NCI-H1417 (cell line): ENCODE results near the gene PLXNC1.
A peak's percentile ranks its signal among the peaks of the same experiment; 100 is the strongest.

Source experiments
- DNase-seq, 3 experiments: peaks; one replicate each; lab custom pipeline; 2025; lab: John Stamatoyannopoulos, UW

The PLXNC1 gene

DNA sequence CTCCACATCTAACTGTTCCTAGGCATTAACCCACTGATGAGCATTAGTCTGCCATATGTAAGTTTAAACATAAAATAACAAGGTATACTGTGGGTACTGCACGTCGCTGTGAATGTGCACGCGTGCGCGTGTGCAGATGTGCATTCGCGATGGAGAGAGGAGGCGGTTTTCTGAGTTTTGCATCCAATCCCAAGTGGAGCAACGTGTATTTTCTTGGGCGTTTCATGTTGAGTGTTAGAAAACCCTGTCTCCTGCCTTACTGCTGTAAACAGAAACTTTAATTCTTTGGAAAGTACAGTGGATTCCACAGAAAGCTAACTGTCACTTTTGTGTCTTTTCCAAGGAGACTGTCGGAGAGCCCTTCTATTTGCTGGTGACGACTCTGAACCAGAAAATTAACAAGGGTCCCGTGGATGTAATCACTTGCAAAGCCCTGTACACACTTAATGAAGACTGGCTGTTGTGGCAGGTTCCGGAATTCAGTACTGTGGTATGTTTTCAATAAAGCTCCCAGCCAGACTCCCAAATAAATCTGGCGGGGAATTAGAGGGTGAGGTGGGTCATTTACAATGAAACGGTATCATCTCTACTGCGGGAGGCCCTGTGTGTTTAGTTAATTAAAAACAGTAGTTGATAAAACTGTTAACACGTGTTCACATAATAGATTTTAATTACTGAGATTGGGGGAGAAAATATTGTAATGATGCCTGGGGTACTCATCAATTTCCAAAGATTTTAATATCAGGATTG, 116.5 kb downstream of the PLXNC1 start:
- DNase-seq: no peak

- DNase-seq: no peak
Observed at GRCh38 chr12:94265539-94265938, 117.2 kb downstream of the PLXNC1 start.

GRCh38 chr12:94265966-94266745, 117.8 kb downstream of the PLXNC1 start:
- DNase-seq: no peak

DNA sequence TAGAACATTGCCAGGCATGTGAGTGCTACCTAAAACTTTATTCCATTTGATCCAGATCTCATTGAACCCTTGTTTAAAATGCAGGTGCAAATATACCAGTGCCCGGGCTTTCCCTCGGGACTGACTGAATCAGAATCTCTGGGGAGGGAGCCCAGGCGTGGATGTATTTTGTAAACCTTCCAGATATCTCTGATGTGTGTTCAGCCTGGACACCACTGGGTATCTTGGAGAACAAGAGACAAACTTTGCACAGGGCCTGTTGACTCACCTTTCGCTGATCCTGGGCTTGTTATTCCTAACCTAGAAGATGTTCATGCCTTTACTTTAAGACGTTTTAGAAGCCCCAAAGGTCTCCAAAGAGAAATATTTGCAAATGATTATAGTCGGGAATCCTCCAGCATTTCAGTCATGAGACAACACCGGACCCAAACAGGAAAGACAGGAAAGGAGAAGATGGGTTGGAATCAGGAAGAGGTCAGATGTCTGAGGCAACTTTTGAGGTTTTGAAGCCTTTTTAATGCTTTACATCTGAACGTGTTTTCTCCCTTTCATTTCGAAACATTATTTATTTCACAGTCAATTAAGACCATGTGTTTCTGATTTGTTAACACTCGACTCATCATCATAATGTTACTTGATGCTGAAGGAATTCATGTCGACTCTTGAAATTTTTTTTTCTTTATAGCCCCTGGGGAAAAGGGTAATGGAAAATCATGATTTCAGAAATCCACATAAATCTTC, 118.6 kb downstream of the PLXNC1 start:
- no peak for DNase-seq

DNA sequence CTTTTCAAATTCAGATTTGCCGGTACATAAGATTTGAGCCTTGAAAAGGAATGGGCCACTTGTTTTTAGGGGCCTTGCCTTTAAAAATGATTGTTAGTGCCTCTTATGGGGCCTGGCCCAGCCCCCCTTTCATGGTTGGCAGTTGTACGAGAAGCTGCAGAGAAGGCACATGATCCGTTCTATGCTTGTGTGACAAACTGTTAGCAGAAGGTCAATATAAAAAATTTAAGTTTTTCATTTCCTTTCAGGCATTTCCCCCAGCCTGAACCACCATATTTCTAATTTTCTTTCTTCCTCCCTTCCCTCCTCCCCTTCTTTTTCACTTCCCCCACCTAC, 119.1 kb downstream of the PLXNC1 start:
- no peak for DNase-seq

- no peak for DNase-seq
Observed at GRCh38 chr12:94267921-94268471, 119.6 kb downstream of the PLXNC1 start.

DNA sequence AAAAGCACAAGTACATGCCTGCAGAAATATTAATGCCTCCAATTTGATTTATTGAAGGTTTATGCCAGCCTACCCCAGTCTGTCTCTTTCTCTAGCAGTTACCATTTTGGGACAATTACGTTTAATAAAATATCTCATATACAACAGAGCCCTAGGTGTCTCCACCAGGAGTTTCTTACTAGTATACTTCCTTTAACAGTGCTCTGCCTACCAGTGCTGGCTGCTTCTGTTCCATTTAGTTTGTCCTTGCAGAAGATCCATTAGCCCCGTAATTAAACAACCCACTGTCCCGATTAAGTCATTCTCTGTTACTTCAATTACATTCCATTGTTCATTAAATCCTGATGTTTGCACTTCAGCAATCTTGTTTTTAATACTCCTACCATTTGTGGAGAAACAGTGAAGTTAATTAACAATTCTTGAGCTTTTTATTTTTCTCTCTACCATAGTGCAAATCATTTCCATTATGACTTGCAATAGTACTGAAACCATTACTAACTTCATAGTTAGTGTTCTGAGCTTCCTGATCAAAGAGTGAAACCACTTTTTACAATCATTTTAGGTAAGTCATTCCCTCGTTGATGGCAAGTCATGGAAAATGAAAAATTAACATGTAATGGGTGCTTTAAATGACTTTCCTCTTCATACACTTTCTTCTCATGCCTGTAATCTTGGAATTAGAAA, 121.1 kb downstream of the PLXNC1 start:
- DNase-seq: no peak

DNA sequence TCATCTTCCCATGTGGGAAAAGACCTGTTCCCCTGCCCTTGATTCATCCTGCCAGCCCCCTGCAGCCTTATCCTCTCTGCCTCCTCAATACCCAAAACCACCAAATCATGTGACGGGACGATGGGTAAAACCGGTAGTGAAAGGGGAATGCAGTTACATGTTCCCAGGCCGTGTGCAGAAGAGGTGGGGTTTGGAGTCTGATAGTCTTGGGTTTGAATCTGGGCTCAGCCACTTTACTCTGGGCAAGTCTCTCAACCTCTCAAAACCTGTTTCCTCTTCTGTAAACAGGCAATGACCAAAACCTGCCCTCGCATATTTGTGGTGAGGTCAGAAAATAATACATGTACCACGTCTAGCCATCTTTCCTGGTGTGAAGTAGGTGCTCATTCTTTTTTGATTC, 123.0 kb downstream of the PLXNC1 start:
- DNase-seq: no peak

DNA sequence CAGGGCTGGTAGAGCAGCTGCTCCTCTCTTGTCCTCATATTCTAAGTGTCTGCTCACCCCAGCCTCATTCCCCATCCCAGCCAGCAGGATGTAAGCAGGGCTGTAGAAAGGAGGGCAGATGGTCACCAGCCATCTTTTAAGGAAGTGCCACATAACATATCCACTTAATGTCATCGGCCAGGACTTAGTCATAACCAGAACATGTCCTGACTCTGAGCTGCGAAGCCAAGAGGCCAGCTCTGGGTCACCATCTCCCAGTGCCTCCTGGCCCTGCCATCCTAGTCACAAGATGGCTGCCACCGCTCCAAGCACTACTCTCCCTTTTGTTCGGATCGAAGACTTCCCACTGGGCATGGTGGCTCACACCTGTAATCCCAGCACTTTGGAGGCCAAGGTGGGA, 123.9 kb downstream of the PLXNC1 start:
- DNase-seq: no peak

GRCh38 chr12:94273272-94273671, 124.9 kb downstream of the PLXNC1 start:
- DNase-seq: no peak

- DNase-seq: no peak
Observed at GRCh38 chr12:94276725-94277124, 128.3 kb downstream of the PLXNC1 start.

DNA sequence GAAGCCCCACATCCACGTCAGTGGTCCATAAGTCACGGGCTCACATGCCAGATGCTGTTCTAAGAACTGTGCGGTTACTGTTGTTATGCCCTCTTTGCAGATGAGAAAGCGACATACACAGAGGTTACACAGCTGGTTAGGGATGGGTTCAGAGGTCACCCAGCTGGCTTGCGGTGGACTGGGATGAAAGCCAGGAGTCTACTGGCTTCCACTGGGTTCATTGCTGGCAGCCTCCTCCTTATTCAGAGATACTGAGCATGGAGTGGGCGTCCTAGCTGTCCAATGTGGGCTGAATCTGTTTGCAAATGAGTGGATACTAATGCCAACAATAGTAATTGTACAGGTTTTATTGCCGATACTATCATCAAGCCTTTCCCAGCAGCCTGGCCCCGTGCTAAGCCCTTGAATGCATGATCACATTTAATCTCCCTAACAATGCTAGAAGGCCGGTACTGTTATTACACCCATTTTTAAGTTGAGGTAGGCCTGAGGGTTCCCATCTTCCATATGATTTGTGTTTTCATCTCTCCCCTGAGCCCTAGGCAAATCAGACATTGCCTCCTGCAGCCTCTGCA, 129.1 kb downstream of the PLXNC1 start:
- DNase-seq: no peak

- no peak for DNase-seq
Observed at GRCh38 chr12:94280063-94280462, 131.7 kb downstream of the PLXNC1 start.

GRCh38 chr12:94282675-94283074, 134.3 kb downstream of the PLXNC1 start:
- no peak for DNase-seq

DNA sequence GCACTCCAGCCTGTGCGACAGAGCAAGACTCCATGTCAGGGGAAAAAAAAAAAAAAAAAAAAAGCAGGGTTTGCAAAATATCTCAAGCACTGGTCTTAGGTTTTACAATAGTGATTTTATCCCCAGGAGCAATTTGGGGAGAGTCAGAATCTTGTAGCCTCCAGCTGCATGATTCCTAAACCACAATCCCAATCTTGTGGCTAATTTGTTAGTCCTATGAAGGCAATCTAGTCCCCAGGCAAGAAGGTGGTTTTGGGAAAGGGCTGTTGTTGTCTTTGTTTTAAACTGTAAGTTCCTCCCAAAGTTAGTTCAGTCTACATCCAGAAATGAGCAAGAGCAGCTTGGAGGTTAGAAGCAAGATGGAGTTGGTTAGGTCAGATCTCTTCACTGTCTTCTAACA, 135.7 kb downstream of the PLXNC1 start:
- DNase-seq: no peak

- no peak for DNase-seq
Observed at GRCh38 chr12:94284859-94285258, 136.5 kb downstream of the PLXNC1 start.

DNA sequence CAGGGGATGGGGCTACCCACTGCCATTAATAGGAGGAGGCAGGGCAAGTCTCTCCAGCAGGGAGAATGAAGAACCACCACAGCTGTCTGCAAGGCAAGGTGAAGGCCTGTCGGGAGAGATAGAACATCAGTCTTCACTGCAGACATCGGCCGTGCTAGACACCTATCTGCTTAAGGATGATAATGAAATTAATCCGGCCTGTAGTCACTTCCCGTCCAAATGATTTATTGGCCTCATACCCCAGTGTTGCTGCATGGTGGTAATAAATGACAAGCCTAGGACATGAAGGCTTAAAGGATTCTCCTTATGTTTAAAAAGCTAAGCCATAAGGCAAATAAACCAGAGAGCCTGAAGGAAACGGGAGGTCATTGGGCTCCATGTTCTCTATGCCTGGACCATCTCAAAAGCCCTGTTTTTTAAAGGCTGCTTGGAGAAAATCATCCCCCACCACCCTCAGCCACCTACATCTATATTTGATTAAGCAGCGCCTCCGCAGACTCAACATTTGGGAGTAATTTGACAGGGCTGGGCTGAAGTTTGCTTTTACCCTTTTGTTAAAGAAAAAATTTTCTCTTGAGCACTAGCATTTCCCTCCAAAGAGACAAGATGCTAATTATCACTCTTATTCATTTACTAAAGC, 137.7 kb downstream of the PLXNC1 start:
- DNase-seq: peak in 1 of 3 experiments; percentile 47

DNA sequence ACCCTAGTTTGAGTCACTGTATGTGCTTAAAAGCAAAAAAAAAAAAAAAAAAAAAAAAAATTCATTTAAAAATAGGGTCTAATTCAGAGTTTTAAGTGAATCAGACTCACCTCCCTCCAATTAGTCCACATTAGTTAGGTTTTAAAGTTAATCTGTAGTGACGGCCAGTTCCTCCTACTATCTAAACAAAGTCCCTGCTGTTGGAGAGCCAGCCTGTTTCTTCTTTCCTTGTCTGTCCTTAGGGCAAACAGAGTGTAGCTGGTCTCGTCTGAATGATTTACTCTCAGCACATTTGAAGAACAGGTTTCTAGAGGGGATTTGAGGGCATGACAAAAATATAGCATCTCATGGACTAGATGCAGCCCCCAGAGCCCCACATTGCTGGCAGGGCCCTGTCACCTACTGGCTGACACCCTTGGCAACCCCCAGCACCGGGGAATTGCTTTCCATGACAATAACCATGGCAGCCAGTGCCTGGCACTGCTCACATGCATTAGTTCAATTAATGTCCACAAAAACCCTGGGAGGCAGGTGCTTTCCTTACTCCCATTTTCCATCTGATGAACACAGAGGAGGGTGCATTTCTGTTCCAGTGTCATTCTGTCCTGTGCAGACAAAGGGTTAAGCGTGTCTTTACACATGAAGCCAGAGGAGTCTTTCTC, 138.3 kb downstream of the PLXNC1 start:
- peak in 2 of 3 experiments; percentile 79 to 94 for DNase-seq

GRCh38 chr12:94287245-94287628, 138.9 kb downstream of the PLXNC1 start:
- DNase-seq: no peak

DNA sequence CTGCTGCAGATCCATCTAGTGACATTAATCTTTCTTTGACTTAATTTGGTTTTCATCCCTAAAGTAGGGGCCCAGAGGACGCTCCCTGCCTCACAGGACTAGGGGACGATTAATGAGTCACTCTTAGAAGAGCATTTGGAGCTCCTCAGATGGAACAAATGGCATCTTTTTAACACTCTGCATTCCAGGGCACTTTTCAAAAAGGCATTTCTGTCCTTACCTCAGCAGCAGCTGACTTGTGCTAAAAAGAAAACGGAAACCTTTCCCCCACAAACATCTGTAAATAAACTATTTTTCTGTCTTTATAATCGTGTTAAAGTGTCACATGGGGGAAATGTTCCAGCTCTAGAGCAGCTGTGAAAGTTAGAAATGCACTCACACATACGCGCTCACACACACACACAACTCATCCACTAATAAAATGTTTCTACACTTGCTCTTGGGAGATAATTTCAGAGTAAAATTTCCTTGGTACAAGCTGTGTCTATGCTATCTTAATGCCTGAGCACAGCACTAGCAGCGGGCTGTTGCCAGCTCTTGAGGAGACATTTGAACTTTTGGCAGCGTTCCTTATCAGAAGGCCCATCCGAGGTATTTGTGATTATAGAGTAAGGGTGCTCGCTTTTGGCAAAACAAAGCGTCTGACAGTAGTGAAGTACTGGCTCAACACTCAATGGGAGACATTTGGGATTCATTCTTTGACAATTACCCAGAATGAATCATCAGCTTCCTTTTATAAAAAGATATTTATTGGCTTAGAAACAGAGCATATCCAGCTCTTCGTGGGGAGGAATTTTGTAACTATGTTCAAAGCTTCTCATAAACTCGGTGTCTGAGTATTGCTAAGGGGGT, 141.3 kb downstream of the PLXNC1 start:
- DNase-seq: no peak
